ENCODE data around the gene TELO2.

- TF ChIP-seq, protein P1, sequence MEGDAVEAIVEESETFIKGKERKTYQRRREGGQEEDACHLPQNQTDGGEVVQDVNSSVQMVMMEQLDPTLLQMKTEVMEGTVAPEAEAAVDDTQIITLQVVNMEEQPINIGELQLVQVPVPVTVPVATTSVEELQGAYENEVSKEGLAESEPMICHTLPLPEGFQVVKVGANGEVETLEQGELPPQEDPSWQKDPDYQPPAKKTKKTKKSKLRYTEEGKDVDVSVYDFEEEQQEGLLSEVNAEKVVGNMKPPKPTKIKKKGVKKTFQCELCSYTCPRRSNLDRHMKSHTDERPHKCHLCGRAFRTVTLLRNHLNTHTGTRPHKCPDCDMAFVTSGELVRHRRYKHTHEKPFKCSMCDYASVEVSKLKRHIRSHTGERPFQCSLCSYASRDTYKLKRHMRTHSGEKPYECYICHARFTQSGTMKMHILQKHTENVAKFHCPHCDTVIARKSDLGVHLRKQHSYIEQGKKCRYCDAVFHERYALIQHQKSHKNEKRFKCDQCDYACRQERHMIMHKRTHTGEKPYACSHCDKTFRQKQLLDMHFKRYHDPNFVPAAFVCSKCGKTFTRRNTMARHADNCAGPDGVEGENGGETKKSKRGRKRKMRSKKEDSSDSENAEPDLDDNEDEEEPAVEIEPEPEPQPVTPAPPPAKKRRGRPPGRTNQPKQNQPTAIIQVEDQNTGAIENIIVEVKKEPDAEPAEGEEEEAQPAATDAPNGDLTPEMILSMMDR (IDR thresholded peaks at IDR 0.05; ENCODE audit: low read depth, low read length, poor library complexity, severe bottlenecking) = no peak
- no peak for TF ChIP-seq EZH2phosphoT487 (IDR thresholded peaks at IDR 0.05; ENCODE audit: borderline replicate concordance, low read length)
Observed at GRCh38 chr16:1505912-1506311, 12.8 kb downstream of the TELO2 start.
